Fibroblast of the aortic adventitia (primary cell): ENCODE results near the gene DDC. TPM values are rescaled to one million over a fixed set of nuclear protein-coding genes. Genes with fewer than 3 reads are reported as not detected.

Experiments used
- DNase-seq: peaks from one replicate; pipeline ENCODE4 v3.0.0-alpha.2; 2010; ENCODE audit warnings: low read depth
- H3K4me3 ChIP-seq: 2 replicates; pipeline ENCODE4 v1.5.1; 2011; ENCODE audit warnings: low read depth, mild to moderate bottlenecking, control low read depth, low read length, moderate library complexity
- CTCF ChIP-seq: IDR thresholded peaks from 2 replicates; pipeline ENCODE4 v1.5.1; 2011; ENCODE audit warnings: mild to moderate bottlenecking, low read length, control low read depth, inconsistent platforms; ENCODE audit not compliant: insufficient read depth
- total RNA-seq: library from RNA; depleted of rRNA; stranded (reverse); fragments of >200 nt; gene quantifications from 2 replicates; pipeline ENCODE4 v1.2.3, GENCODE V29; 2012; ENCODE audit warnings: low replicate concordance

The DDC gene
- total RNA-seq, 1 donor, result not detected

GRCh38 chr7:50488379-50488778, 76.8 kb downstream of the DDC start:
- DNase-seq, result no peak
- TF ChIP-seq CTCF, result no peak
- H3K4me3 ChIP-seq, result no peak overlapping the region

- no peak for DNase-seq
- no peak overlapping the region for H3K4me3 ChIP-seq
- TF ChIP-seq CTCF, result no peak
These were observed 78.7 kb downstream of the DDC start for GRCh38 chr7:50486512-50486911.

- no peak for DNase-seq
- peak; percentile 4 for TF ChIP-seq CTCF
- H3K4me3 ChIP-seq, result no peak overlapping the region
These were observed 83.3 kb downstream of the DDC start for GRCh38 chr7:50481867-50482266.

- no peak overlapping the region for H3K4me3 ChIP-seq
- no peak for TF ChIP-seq CTCF
- no peak for DNase-seq
These were observed 84.4 kb downstream of the DDC start for GRCh38 chr7:50480797-50481196.

DNA sequence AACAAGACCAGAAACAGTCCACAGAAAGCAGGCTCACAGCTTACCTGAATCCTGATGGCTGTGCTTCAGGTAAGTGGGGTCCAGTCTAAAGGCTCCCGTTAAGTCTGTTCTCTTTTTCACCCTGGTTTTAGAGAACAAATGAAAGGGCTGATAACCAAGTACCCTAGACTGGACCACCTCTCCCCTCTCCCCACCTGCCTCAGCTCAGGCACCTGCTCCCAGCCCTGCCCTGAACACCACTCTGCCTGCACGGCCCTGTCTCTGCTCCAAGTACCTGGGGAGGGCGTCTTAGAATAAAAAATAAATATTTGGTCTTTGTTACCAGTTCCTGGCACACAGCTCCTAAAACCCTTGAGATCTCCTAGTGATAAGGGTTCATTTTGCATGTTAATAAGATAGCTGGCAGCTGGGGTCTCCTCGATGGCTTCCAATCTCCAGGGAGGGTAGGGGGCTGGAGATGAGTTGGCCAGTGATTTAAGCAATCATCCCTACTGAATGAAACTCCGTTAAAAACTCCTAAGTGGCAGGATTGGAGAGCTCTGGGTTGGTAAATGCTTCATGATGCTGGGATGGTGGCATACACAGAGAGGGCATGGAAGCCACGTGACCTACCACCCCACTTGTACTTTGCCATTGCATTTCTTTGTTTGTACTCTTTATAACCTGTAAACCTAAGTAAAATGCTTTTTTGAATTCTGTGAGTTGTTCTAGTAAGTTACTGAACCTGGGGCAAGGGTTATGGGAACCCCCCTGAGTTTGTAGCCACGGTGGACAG, 85.3 kb downstream of the DDC start:
- H3K4me3 ChIP-seq, result no peak overlapping the region
- TF ChIP-seq CTCF, result no peak
- no peak for DNase-seq

DNA sequence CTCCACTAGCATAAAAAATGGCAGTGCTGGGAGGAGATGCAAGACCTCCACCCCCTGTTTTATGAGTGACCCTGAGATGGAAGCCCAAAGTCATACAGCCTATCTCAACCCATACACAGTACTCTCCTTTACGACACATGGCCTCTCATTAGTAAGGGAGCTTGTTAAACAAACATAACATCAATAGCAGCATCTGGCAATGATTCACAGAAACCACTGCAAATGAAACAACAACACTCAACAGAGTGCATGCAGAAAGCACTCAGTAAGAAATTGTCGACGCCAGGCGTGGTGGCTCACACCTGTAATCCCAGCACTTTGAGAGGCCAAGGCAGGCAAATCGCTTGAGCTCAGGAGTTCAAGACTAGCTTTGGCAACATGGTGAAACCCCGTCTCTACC, 87.6 kb downstream of the DDC start:
- no peak for DNase-seq
- no peak for TF ChIP-seq CTCF
- H3K4me3 ChIP-seq, result no peak overlapping the region

DNA sequence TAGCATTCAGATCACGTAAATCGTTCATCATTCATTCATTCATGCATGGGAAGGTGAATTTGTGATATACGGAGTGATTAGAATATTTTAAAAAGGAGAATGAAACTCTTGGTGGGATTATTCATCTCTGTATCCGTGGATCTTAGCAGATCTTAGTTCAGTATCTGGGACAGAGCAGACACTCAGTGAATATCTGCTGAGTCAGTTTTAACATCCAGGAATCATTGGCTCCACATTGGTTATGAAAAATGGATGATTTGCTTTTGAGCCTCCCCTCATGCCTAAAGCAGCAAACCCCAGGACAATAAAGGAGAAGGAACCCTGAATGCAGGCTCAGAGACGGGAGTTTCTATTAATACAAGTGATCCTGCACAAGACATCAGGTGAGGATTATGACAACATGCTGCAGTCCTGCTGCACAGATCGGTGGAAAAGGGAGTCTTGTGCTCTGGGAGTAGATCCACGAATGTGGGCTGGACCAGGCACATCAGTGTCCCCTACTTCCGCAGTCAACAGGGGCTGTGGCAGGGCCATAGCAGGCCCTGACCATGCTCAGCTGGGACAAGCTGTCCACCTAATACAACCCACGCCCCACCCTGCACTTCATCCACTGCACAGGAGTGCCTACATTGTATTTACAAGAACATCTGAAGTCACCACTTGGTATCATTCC, 88.1 kb downstream of the DDC start:
- TF ChIP-seq CTCF, result no peak
- DNase-seq, result no peak
- H3K4me3 ChIP-seq, result no peak overlapping the region
